Measurements from ENCODE around the gene RBM10.

The RBM10 gene

GRCh38 chrX:47151435-47151834 lies 6.4 kb downstream of the RBM10 start:
- no peak for DNase-seq

GRCh38 chrX:47156611-47157520 lies 11.8 kb downstream of the RBM10 start:
- no peak for DNase-seq

GRCh38 chrX:47158131-47158530 lies 13.1 kb downstream of the RBM10 start:
- DNase-seq, result no peak

- no peak for DNase-seq
Observed at GRCh38 chrX:47158781-47159180, 13.8 kb downstream of the RBM10 start.

- no peak for DNase-seq
Observed at GRCh38 chrX:47160781-47161180, 15.8 kb downstream of the RBM10 start.

GRCh38 chrX:47162927-47163583 lies 18.0 kb downstream of the RBM10 start:
- DNase-seq, result no peak

GRCh38 chrX:47164420-47164819 lies 19.4 kb downstream of the RBM10 start:
- DNase-seq, result no peak

- DNase-seq, result no peak
Observed at GRCh38 chrX:47166126-47166525, 21.1 kb downstream of the RBM10 start.

- no peak for DNase-seq
Observed at GRCh38 chrX:47168495-47169073, 23.6 kb downstream of the RBM10 start.

- DNase-seq, result no peak
Observed at GRCh38 chrX:47169273-47169672, 24.3 kb downstream of the RBM10 start.

GRCh38 chrX:47169726-47170515 lies 24.9 kb downstream of the RBM10 start:
- DNase-seq, result no peak

GRCh38 chrX:47170861-47171692 lies 26.1 kb downstream of the RBM10 start:
- DNase-seq, result no peak

- no peak for DNase-seq
Observed at GRCh38 chrX:47171996-47172395, 27.0 kb downstream of the RBM10 start.

- no peak for DNase-seq
Observed at GRCh38 chrX:47172549-47172948, 27.5 kb downstream of the RBM10 start.

- DNase-seq, result no peak
Observed at GRCh38 chrX:47172971-47173792, 28.2 kb downstream of the RBM10 start.

- DNase-seq, result no peak
Observed at GRCh38 chrX:47174376-47174775, 29.4 kb downstream of the RBM10 start.

GRCh38 chrX:47174846-47175587 lies 30.0 kb downstream of the RBM10 start:
- no peak for DNase-seq

GRCh38 chrX:47175588-47175980 lies 30.6 kb downstream of the RBM10 start:
- DNase-seq, result no peak

- no peak for DNase-seq
Observed at GRCh38 chrX:47176101-47176740, 31.2 kb downstream of the RBM10 start.

GRCh38 chrX:47177079-47177478 lies 32.1 kb downstream of the RBM10 start:
- DNase-seq, result no peak

Measured in NCI-H1694 treated with DMSO at 0.1 percent for 48 hours (cell line).